K562 (cell line): ENCODE results near the gene AKAP6. TPM values are rescaled to one million over a fixed set of nuclear protein-coding genes. Genes with fewer than 3 reads are reported as not detected.
A peak's percentile ranks its signal among the peaks of the same experiment; 100 is the strongest.

ENCODE experiments used
- ATAC-seq: fragments of 200-7000 bp; cut with Tn5 transposase; 3 replicates; pipeline ENCODE4 v1.9.1; 2020; ENCODE audit warnings: moderate library complexity
- BruUV-seq: library from RNA; stranded (reverse); fragments of 400-500 nt; replicated peaks from 2 replicates; lab custom pipeline; 2021; lab: Mats Ljungman, UMichigan
- CTCF ChIA-PET: fragments of 300-600 bp; formaldehyde crosslinking; extraction: SDS; loops from one replicate; lab custom pipeline; 2021; ENCODE audit warnings: low intra/inter-chr PET ratio; lab: Yijun Ruan, JAX
- POLR2A ChIA-PET: fragments of 300-600, 350-650 bp; sonication (Branson Sonifier 250); formaldehyde crosslinking; extraction: SDS; loops from one replicate; lab custom pipeline; 2021; ENCODE audit warnings: antibody characterized with exemption, inconsistent platforms; lab: Yijun Ruan, JAX
- DNase-seq, 4 experiments: peaks; one replicate each; pipeline versions ENCODE4 v3.0.0 to v3.0.0-alpha.2; 2011 to 2018; ENCODE audit warnings: low spot score in 3 of 4, mixed read lengths in 3 of 4; ENCODE audit errors: extremely low read depth in 1 of 4
- FAIRE-seq: peaks from 2 replicates; lab custom pipeline; 2011; peaks lifted over from hg19 to GRCh38; lab: Jason Lieb, UNC
- H2AFZ ChIP-seq: 2 replicates; pipeline ENCODE4 v1.6.0; 2011; ENCODE audit warnings: low read depth, low read length, control low read depth, inconsistent platforms
- H3K27ac ChIP-seq: fragments of 200-600 bp; 3 replicates; pipeline ENCODE4 v1.8.0; 2011; ENCODE audit warnings: low read depth, mild to moderate bottlenecking, control low read depth, inconsistent platforms, low read length, moderate library complexity, mixed read lengths; ENCODE audit errors: extremely low read depth
- H3K27me3 ChIP-seq, 2 experiments: fragments of 300-600 bp in 1 of 2; 2 replicates in 1 of 2; 3 replicates in 1 of 2; pipeline versions ENCODE4 v1.6.0 to v1.8.0; 2011; ENCODE audit warnings: inconsistent platforms in 2 of 2, low read length in 2 of 2, mild to moderate bottlenecking in 1 of 2, mixed read lengths in 1 of 2, moderate library complexity in 1 of 2; ENCODE audit not compliant: control insufficient read depth in 2 of 2, insufficient read depth in 2 of 2
- H3K36me3 ChIP-seq: fragments of 300-600 bp; 3 replicates; pipeline ENCODE4 v1.8.0; 2011; ENCODE audit warnings: mild to moderate bottlenecking, low read length, inconsistent platforms; ENCODE audit not compliant: control insufficient read depth, insufficient read depth
- H3K4me1 ChIP-seq, 2 experiments: fragments of 200-600 bp in 1 of 2; replicated peaks in 1 of 2; 2 replicates in 1 of 2; 3 replicates in 1 of 2; pipeline versions ENCODE4 v1.5.1 to v1.8.0; 2011; ENCODE audit warnings: inconsistent platforms in 2 of 2, low read length in 2 of 2, mild to moderate bottlenecking in 1 of 2, mixed read lengths in 1 of 2, moderate library complexity in 1 of 2; ENCODE audit not compliant: control insufficient read depth in 2 of 2, insufficient read depth in 2 of 2
- H3K4me2 ChIP-seq: 2 replicates; pipeline ENCODE4 v1.6.1; 2011; ENCODE audit warnings: low read length, control low read depth, inconsistent platforms, mixed read lengths; ENCODE audit not compliant: insufficient read depth
- H3K4me3 ChIP-seq: fragments of 200-600 bp; sonication (generic), shearing (Covaris generic); 2 replicates; pipeline ENCODE4 v1.5.1; 2016; ENCODE audit warnings: control low read depth, inconsistent platforms
- H3K79me2 ChIP-seq: fragments of 200-600 bp; 3 replicates; pipeline ENCODE4 v1.8.0; 2011; ENCODE audit warnings: low read length, inconsistent platforms; ENCODE audit not compliant: control insufficient read depth, insufficient read depth
- H3K9ac ChIP-seq, 2 experiments: 2 replicates each; pipeline versions ENCODE4 v1.6.0 to v1.6.1; 2011; ENCODE audit warnings: low read depth in 2 of 2, low read length in 2 of 2, control low read depth in 1 of 2, inconsistent platforms in 1 of 2, mild to moderate bottlenecking in 1 of 2, mixed read lengths in 1 of 2; ENCODE audit not compliant: insufficient read depth in 1 of 2
- H3K9me1 ChIP-seq: one replicate; pipeline ENCODE4 v1.6.0; 2011; ENCODE audit warnings: inconsistent platforms, mild to moderate bottlenecking, low read length, moderate library complexity; ENCODE audit not compliant: control insufficient read depth, insufficient read depth
- H3K9me3 ChIP-seq: replicated peaks from 2 replicates; pipeline ENCODE4 v1.5.1; 2011; ENCODE audit warnings: low read depth, low read length, inconsistent platforms; ENCODE audit not compliant: control insufficient read depth, insufficient read depth
- H4K20me1 ChIP-seq: replicated peaks from 2 replicates; pipeline ENCODE4 v1.6.1; 2011; ENCODE audit warnings: low read length, inconsistent platforms, mixed read lengths; ENCODE audit not compliant: control insufficient read depth, insufficient read depth
- ARID3B ChIP-seq: fragments of 250-450 bp; sonication (Bioruptor Pico); IDR thresholded peaks from 2 replicates; pipeline ENCODE4 v1.4.0; 2020; ENCODE audit warnings: borderline replicate concordance
- BRCA1 ChIP-seq, 2 experiments: fragments of 450-650 bp in 1 of 2; sonication (generic) in 1 of 2; formaldehyde crosslinking in 1 of 2; IDR thresholded peaks; 2 replicates each; pipeline versions ENCODE4 v1.5.0 to v1.6.1; 2017 to 2020; ENCODE audit warnings: mild to moderate bottlenecking in 1 of 2, missing genetic modification reagents in 1 of 2
- CREM ChIP-seq: IDR thresholded peaks from 2 replicates; pipeline ENCODE4 v1.6.1; 2014; ENCODE audit warnings: antibody characterized with exemption, low read depth
- DNMT1 ChIP-seq: fragments of 450-650 bp; IDR thresholded peaks from 2 replicates; pipeline ENCODE4 v1.6.1; 2016; ENCODE audit warnings: antibody characterized with exemption, mild to moderate bottlenecking
- ELK1 ChIP-seq: sonication (generic); formaldehyde crosslinking; IDR thresholded peaks from 2 replicates; pipeline ENCODE4 v1.8.1; 2022; ENCODE audit warnings: missing genetic modification reagents
- FOXK1 ChIP-seq: sonication (generic); formaldehyde crosslinking; IDR thresholded peaks from 2 replicates; pipeline ENCODE4 v1.8.0; 2022; ENCODE audit warnings: missing genetic modification reagents, mild to moderate bottlenecking, borderline replicate concordance
- HCFC1 ChIP-seq: IDR thresholded peaks from 2 replicates; pipeline ENCODE4 v1.6.1; 2012; ENCODE audit warnings: low read depth, low read length, improper control_type of control experiment
- HNRNPUL1 ChIP-seq: fragments of 200-400 bp; formaldehyde crosslinking; IDR thresholded peaks from 2 replicates; pipeline ENCODE4 v1.6.1; 2017; ENCODE audit warnings: low read length
- MAFF ChIP-seq: IDR thresholded peaks from 2 replicates; pipeline ENCODE4 v1.6.1; 2012; ENCODE audit warnings: low read length, improper control_type of control experiment
- POLR2A ChIP-seq: fragments of 450-650 bp; conservative IDR thresholded peaks from 2 replicates; pipeline ENCODE4 v1.6.1; 2016
- SP2 ChIP-seq: IDR thresholded peaks from 2 replicates; pipeline ENCODE4 v1.6.1; 2011; ENCODE audit warnings: mild to moderate bottlenecking, low read depth, low read length, moderate library complexity; ENCODE audit not compliant: poor library complexity, severe bottlenecking; ENCODE audit errors: extremely low read depth
- TBP ChIP-seq: optimal IDR thresholded peaks from 2 replicates; pipeline ENCODE3; 2011; ENCODE audit warnings: low read depth, low read length, improper control_type of control experiment
- YBX1 ChIP-seq: fragments of 450-650 bp; IDR thresholded peaks from 2 replicates; pipeline ENCODE4 v1.7.1; 2016; ENCODE audit warnings: mild to moderate bottlenecking
- ZBTB1 ChIP-seq: sonication (generic); formaldehyde crosslinking; IDR thresholded peaks from 2 replicates; pipeline ENCODE4 v1.8.1; 2023; ENCODE audit warnings: missing genetic modification reagents, low read depth, mild to moderate bottlenecking, borderline replicate concordance
- whole genome bisulfite sequencing: fragments of 100-300 bp; shearing (Covaris generic); methylation state at CpG from one replicate; pipeline ENCODE4 v1.1.6; 2016; ENCODE audit warnings: low coverage, mixed read lengths; ENCODE audit not compliant: insufficient coverage; ENCODE audit errors: missing lambda C conversion rate; 5-methylcytosine and 5-hydroxymethylcytosine counted together
- in situ Hi-C: fragments of 300-500 bp; cut with MboI; formaldehyde crosslinking; loops from 4 replicates; pipeline ENCODE4 v1.15.0; 2018; ENCODE audit warnings: inconsistent platforms, mixed read lengths
- intact Hi-C: fragments of 100-400 bp; cut with micrococcal nuclease; formaldehyde crosslinking; loops from 2 replicates; pipeline ENCODE4 v1.14.2; 2022
- polyA plus RNA-seq, 8 experiments: library from polyadenylated mRNA; depleted of rRNA in 4 of 8; stranded (reverse) in 5 of 8; unstranded in 3 of 8; fragments of >200 nt; fragmentation: Nextera tagmentation in 2 of 8; fragmentation: Illumina TruSeq in 1 of 8; extraction: Ambion mirVana in 2 of 8; extraction: Trizol in 1 of 8; gene quantifications; 2 replicates each; pipeline versions ENCODE4 v1.2.1 to v1.2.3, GENCODE V29; 2011 to 2014; ENCODE audit warnings: inconsistent platforms in 1 of 8, missing spikeins in 1 of 8
- total RNA-seq, 7 experiments: library from RNA; depleted of rRNA in 6 of 7; stranded (reverse); fragments of >200 nt in 6 of 7; fragmentation: Illumina TruSeq in 2 of 7; extraction: Trizol in 2 of 7; gene quantifications; 2 replicates each; pipeline versions ENCODE4 v1.2.1 to v1.2.3, GENCODE V29; 2011 to 2021; ENCODE audit warnings: low replicate concordance in 1 of 7

The AKAP6 gene
- total and polyA plus RNA-seq, 9 of the 15 experiments (the other 6 are each of a cell fraction or from before 2014, with no cell fraction given) = 0.03 to 1.7 (median 0.48) TPM

GRCh38 chr14:32394038-32394437, 64.9 kb downstream of the AKAP6 start:
- ChIA-PET POLR2A (no interaction called here), CTCF (no interaction called here)
- intact Hi-C loops (no loop called here), in situ Hi-C loops (no loop called here)
- WGBS = 0% methylated on average over 1 of the region's 1 CpG
- Histone ChIP-seq H3K9me3 (no peaks in the 10 kb centered on the region), H3K4me1 (no peaks in the 10 kb centered on the region; a peak in 1 of 5 replicates), H3K4me3 (no peak overlapping the region), H3K27ac (no peak overlapping the region), H2AFZ (no peak overlapping the region), H3K36me3 (no peaks in the 10 kb centered on the region), H3K79me2 (no peaks in the 10 kb centered on the region), H3K27me3 (no peaks in the 10 kb centered on the region), H3K4me2 (no peak overlapping the region), H3K9me1 (no peaks in the 10 kb centered on the region), H3K9ac (no peak overlapping the region), H4K20me1 (no peaks in the 10 kb centered on the region)
- DNase-seq (no peak), FAIRE-seq (no peak), ATAC-seq (no peak)
- 0 out of 2 replicates have a peak, but pooled peaks have one; percentile 12 for TF ChIP-seq MAFF
- no peak for TF ChIP-seq FOXK1 (CRISPR knock-in tag)
- no TSS peak for BruUV-seq

- Histone ChIP-seq H3K9me1 (no peaks in the 10 kb centered on the region), H2AFZ (no peak overlapping the region), H3K27me3 (no peaks in the 10 kb centered on the region), H3K79me2 (no peaks in the 10 kb centered on the region), H4K20me1 (no peaks in the 10 kb centered on the region), H3K27ac (no peak overlapping the region), H3K4me3 (no peak overlapping the region), H3K9me3 (no peaks in the 10 kb centered on the region), H3K4me2 (no peak overlapping the region), H3K9ac (no peak overlapping the region), H3K36me3 (no peaks in the 10 kb centered on the region), H3K4me1 (no peaks in the 10 kb centered on the region)
- BruUV-seq = no TSS peak
- FAIRE-seq (no peak), ATAC-seq (no peak), DNase-seq (no peak)
- CTCF ChIA-PET = no interaction called here
- in situ Hi-C loops (no loop called here), intact Hi-C loops (no loop called here)
- POLR2A ChIA-PET = interaction anchor here (0.8 to 1.2 kb wide), 2 partner anchors 9 to 18 kb away, joined by 3 read pairs; no protein-coding TSS in a partner anchor
- no peak for TF ChIP-seq POLR2A
- TF ChIP-seq HCFC1 = no peak
- TF ChIP-seq ELK1 (CRISPR knock-in tag) = no peak
- TF ChIP-seq YBX1 = no peak
- TF ChIP-seq TBP = no peak
- no peak for TF ChIP-seq ZBTB1 (CRISPR knock-in tag)
- TF ChIP-seq HNRNPUL1 = no peak
- TF ChIP-seq SP2 = no peak
- no peak for TF ChIP-seq CREM
- TF ChIP-seq BRCA1 (IDR thresholded peaks at IDR 0.05) = no peak
- no peak for TF ChIP-seq BRCA1 (CRISPR knock-in tag; IDR thresholded peaks at IDR 0.05)
- no peak for TF ChIP-seq DNMT1
- TF ChIP-seq ARID3B = no peak
Measured at GRCh38 chr14:32396885-32397284, 67.8 kb downstream of the AKAP6 start.
